Panc1 (cell line): ENCODE measurements around the gene CHRM2. TPM values are rescaled to one million over a fixed set of nuclear protein-coding genes. Genes with fewer than 3 reads are reported as not detected.

ENCODE experiments used
- ATAC-seq: fragments of 200-7000 bp; cut with Tn5 transposase; 2 replicates; pipeline ENCODE4 v1.9.1; 2020; ENCODE audit warnings: mild to moderate bottlenecking, moderate library complexity
- BruUV-seq: library from RNA; stranded (reverse); fragments of 400-500 nt; replicated peaks from 2 replicates; lab custom pipeline; 2021; lab: Mats Ljungman, UMichigan
- CTCF ChIA-PET: fragments of 300-600 bp; sonication (Branson Sonifier 250); formaldehyde crosslinking; loops from one replicate; lab custom pipeline; 2022; ENCODE audit warnings: antibody characterized with exemption; lab: Charles Lee
- POLR2A ChIA-PET: fragments of 300-600 bp; sonication (Branson Sonifier 250); formaldehyde crosslinking; loops from one replicate; lab custom pipeline; 2022; ENCODE audit warnings: antibody characterized with exemption; lab: Charles Lee
- DNase-seq: peaks from one replicate; pipeline ENCODE4 v3.0.0-alpha.2; 2010; ENCODE audit warnings: low read depth, low spot score
- H3K27ac ChIP-seq: 2 replicates; pipeline ENCODE4 v1.5.1; 2011; ENCODE audit warnings: mild to moderate bottlenecking, low read length, inconsistent platforms
- H3K27me3 ChIP-seq: fragments of 200-500 bp; sonication (Bioruptor generic); 2 replicates; pipeline ENCODE4 v1.6.0; 2014; ENCODE audit warnings: low read length, inconsistent platforms; ENCODE audit not compliant: control insufficient read depth, insufficient read depth
- H3K36me3 ChIP-seq: fragments of 200-500 bp; sonication (Bioruptor generic); 2 replicates; pipeline ENCODE4 v1.5.1; 2014; ENCODE audit warnings: inconsistent platforms, mild to moderate bottlenecking, low read length, moderate library complexity; ENCODE audit not compliant: control insufficient read depth, insufficient read depth
- H3K4me1 ChIP-seq: 2 replicates; pipeline ENCODE4 v1.5.1; 2011; ENCODE audit warnings: inconsistent platforms, mild to moderate bottlenecking, low read length, moderate library complexity; ENCODE audit not compliant: control insufficient read depth, insufficient read depth
- H3K4me3 ChIP-seq, 2 experiments: 2 replicates each; pipeline ENCODE4 v1.5.1; 2011 to 2012; ENCODE audit warnings: low read depth in 2 of 2, low read length in 2 of 2, mild to moderate bottlenecking in 2 of 2, inconsistent platforms in 1 of 2, moderate library complexity in 1 of 2
- H3K9me3 ChIP-seq: fragments of 200-500 bp; sonication (Bioruptor generic); 2 replicates; pipeline ENCODE4 v1.5.1; 2014; ENCODE audit warnings: low read depth, mild to moderate bottlenecking, inconsistent platforms, low read length, moderate library complexity; ENCODE audit not compliant: control insufficient read depth, insufficient read depth
- POLR2AphosphoS5 ChIP-seq: IDR thresholded peaks from 2 replicates; pipeline ENCODE4 v1.6.1; 2012; ENCODE audit warnings: mild to moderate bottlenecking, low read depth, low read length, moderate library complexity
- SIN3A ChIP-seq: IDR thresholded peaks from 2 replicates; pipeline ENCODE4 v1.6.1; 2012; ENCODE audit warnings: low read depth, mild to moderate bottlenecking, low read length, moderate library complexity, borderline replicate concordance; ENCODE audit not compliant: insufficient read depth
- TCF7L2 ChIP-seq: IDR thresholded peaks from 2 replicates; pipeline ENCODE4 v1.6.1; 2011; ENCODE audit warnings: mild to moderate bottlenecking, low read depth, low read length, inconsistent platforms
- in situ Hi-C: cut with HindIII; loops from 2 replicates; pipeline ENCODE4 v1.10.0; 2016; ENCODE audit warnings: low sequenced_read_pairs, low pct_unique_long_range_greater_than_20kb
- intact Hi-C: fragments of 100-400 bp; cut with micrococcal nuclease; formaldehyde crosslinking; loops from one replicate; pipeline ENCODE4 v1.10.0; 2022; ENCODE audit not compliant: unreplicated experiment
- total RNA-seq: library from RNA; stranded (reverse); gene quantifications from one replicate; pipeline ENCODE4 v1.2.1, GENCODE V29; 2021; ENCODE audit not compliant: unreplicated experiment
- TF ChIP-seq, protein P1 (sequence below): fragments of 450-650 bp; IDR thresholded peaks from 2 replicates; pipeline ENCODE4 v1.5.1; 2017; ENCODE audit warnings: mild to moderate bottlenecking
- TF ChIP-seq, protein P2 (sequence below), 2 experiments: IDR thresholded peaks; 2 replicates each; pipeline ENCODE4 v1.6.1; 2011 to 2012; ENCODE audit warnings: low read depth in 2 of 2, control low read depth in 1 of 2, low read length in 1 of 2, mild to moderate bottlenecking in 1 of 2, moderate library complexity in 1 of 2; ENCODE audit not compliant: insufficient read depth in 1 of 2

Gene CHRM2
- total RNA-seq, 1 experiment from 2014 or later = not detected

DNA sequence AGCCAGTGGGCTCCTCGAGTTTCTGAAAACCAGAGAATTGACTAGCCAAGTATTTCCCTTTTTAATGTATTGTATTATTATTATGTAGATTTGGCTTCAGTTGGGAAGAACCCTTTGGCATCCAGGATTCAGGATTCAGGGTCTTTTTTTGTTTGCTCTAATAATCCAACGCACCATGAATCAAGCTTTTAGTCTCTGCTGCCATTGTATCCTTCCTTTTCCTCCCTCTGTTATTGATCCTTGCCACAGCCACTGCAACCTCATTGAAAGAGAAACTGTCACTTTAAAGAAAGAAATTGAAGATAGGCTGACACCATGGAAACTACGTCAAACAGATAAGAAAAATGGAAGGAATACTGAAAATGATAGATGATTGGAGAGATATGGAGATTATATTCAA lies 150.0 kb downstream of the CHRM2 start:
- no peak for DNase-seq
- H3K4me1 ChIP-seq = no peaks in the 10 kb centered on the region
- BruUV-seq = no TSS peak
- no peak overlapping the region for H3K27ac ChIP-seq
- H3K9me3 ChIP-seq = no peaks in the 10 kb centered on the region
- in situ Hi-C loops (no loop called here), intact Hi-C loops (no loop called here)
- no peak for ATAC-seq
- no peak overlapping the region for H3K4me3 ChIP-seq
- ChIA-PET CTCF (no interaction called here), POLR2A (no interaction called here)
- no peaks in the 10 kb centered on the region for H3K27me3 ChIP-seq
- no peaks in the 10 kb centered on the region; the same call in 1 of the 2 replicates for H3K36me3 ChIP-seq
- TF ChIP-seq POLR2AphosphoS5 (no peak), TCF7L2 (no peak), SIN3A (no peak)
- TF ChIP-seq, protein P1, sequence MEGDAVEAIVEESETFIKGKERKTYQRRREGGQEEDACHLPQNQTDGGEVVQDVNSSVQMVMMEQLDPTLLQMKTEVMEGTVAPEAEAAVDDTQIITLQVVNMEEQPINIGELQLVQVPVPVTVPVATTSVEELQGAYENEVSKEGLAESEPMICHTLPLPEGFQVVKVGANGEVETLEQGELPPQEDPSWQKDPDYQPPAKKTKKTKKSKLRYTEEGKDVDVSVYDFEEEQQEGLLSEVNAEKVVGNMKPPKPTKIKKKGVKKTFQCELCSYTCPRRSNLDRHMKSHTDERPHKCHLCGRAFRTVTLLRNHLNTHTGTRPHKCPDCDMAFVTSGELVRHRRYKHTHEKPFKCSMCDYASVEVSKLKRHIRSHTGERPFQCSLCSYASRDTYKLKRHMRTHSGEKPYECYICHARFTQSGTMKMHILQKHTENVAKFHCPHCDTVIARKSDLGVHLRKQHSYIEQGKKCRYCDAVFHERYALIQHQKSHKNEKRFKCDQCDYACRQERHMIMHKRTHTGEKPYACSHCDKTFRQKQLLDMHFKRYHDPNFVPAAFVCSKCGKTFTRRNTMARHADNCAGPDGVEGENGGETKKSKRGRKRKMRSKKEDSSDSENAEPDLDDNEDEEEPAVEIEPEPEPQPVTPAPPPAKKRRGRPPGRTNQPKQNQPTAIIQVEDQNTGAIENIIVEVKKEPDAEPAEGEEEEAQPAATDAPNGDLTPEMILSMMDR = no peak
- TF ChIP-seq, protein P2, sequence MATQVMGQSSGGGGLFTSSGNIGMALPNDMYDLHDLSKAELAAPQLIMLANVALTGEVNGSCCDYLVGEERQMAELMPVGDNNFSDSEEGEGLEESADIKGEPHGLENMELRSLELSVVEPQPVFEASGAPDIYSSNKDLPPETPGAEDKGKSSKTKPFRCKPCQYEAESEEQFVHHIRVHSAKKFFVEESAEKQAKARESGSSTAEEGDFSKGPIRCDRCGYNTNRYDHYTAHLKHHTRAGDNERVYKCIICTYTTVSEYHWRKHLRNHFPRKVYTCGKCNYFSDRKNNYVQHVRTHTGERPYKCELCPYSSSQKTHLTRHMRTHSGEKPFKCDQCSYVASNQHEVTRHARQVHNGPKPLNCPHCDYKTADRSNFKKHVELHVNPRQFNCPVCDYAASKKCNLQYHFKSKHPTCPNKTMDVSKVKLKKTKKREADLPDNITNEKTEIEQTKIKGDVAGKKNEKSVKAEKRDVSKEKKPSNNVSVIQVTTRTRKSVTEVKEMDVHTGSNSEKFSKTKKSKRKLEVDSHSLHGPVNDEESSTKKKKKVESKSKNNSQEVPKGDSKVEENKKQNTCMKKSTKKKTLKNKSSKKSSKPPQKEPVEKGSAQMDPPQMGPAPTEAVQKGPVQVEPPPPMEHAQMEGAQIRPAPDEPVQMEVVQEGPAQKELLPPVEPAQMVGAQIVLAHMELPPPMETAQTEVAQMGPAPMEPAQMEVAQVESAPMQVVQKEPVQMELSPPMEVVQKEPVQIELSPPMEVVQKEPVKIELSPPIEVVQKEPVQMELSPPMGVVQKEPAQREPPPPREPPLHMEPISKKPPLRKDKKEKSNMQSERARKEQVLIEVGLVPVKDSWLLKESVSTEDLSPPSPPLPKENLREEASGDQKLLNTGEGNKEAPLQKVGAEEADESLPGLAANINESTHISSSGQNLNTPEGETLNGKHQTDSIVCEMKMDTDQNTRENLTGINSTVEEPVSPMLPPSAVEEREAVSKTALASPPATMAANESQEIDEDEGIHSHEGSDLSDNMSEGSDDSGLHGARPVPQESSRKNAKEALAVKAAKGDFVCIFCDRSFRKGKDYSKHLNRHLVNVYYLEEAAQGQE (IDR thresholded peaks at IDR 0.05; ENCODE audit: insufficient read depth in 1 of 2, low read depth in 2 of 2, low read length in 1 of 2) = no peak

- no peaks in the 10 kb centered on the region for H3K36me3 ChIP-seq
- ATAC-seq = no peak
- CTCF ChIA-PET = no interaction called here
- TF ChIP-seq, protein P2 (IDR thresholded peaks at IDR 0.05; ENCODE audit: insufficient read depth in 1 of 2, low read depth in 2 of 2, low read length in 1 of 2) = no peak
- TF ChIP-seq POLR2AphosphoS5 (no peak), SIN3A (no peak), TCF7L2 (no peak)
- H3K27ac ChIP-seq = no peak overlapping the region
- POLR2A ChIA-PET = no interaction called here
- no peak for DNase-seq
- H3K9me3 ChIP-seq = no peaks in the 10 kb centered on the region
- intact Hi-C loops (no loop called here), in situ Hi-C loops (no loop called here)
- H3K4me1 ChIP-seq = no peaks in the 10 kb centered on the region
- no peaks in the 10 kb centered on the region for H3K27me3 ChIP-seq
- no peak overlapping the region for H3K4me3 ChIP-seq
- BruUV-seq = no TSS peak
Observed at GRCh38 chr7:137020351-137020750, 151.9 kb downstream of the CHRM2 start.
